OCI-LY3 (cell line): ENCODE measurements around the gene LRRC56.

ENCODE experiments used
- H2AFZ ChIP-seq: fragments of 200-600, 300-600 bp; shearing (Covaris generic); 2 replicates; pipeline ENCODE4 v1.6.0; 2014; ENCODE audit warnings: antibody characterized with exemption, low read depth, low read length
- H3K27ac ChIP-seq: fragments of 200-600, 300-600 bp; sonication (generic); 2 replicates; pipeline ENCODE4 v1.5.1; 2014; ENCODE audit warnings: mild to moderate bottlenecking, low read length, moderate library complexity, mixed read lengths
- H3K27me3 ChIP-seq: fragments of 200-600, 300-600 bp; sonication (generic); 2 replicates; pipeline ENCODE4 v1.6.1; 2014; ENCODE audit warnings: low read depth, low read length, mixed read lengths
- H3K36me3 ChIP-seq: fragments of 200-600, 300-600 bp; sonication (generic); replicated peaks from 2 replicates; pipeline ENCODE3; 2014; ENCODE audit warnings: low read depth, low read length, mixed read lengths
- H3K4me1 ChIP-seq: fragments of 300-600, 200-600 bp; sonication (generic); 2 replicates; pipeline ENCODE4 v1.6.1; 2014; ENCODE audit warnings: low read length, mixed read lengths
- H3K4me2 ChIP-seq: fragments of 200-600, 300-600 bp; sonication (generic); 2 replicates; pipeline ENCODE4 v1.6.1; 2014; ENCODE audit warnings: low read length, mixed read lengths
- H3K4me3 ChIP-seq: fragments of 300-600, 200-600 bp; sonication (generic); 2 replicates; pipeline ENCODE4 v1.5.1; 2014; ENCODE audit warnings: antibody characterized with exemption, mild to moderate bottlenecking, low read length, moderate library complexity
- H3K79me2 ChIP-seq: fragments of 300-600, 200-600 bp; shearing (Covaris generic); 2 replicates; pipeline ENCODE4 v1.6.1; 2014; ENCODE audit warnings: mild to moderate bottlenecking, low read length, mixed read lengths
- H3K9ac ChIP-seq: fragments of 300-600, 200-600 bp; shearing (Covaris generic); 2 replicates; pipeline ENCODE4 v1.6.0; 2014; ENCODE audit warnings: mild to moderate bottlenecking, low read length, moderate library complexity
- H3K9me3 ChIP-seq: fragments of 200-600, 300-600 bp; shearing (Covaris generic); 2 replicates; pipeline ENCODE4 v1.6.1; 2014; ENCODE audit warnings: low read length, mixed read lengths; ENCODE audit not compliant: insufficient read depth
- H4K20me1 ChIP-seq: fragments of 200-600, 300-600 bp; sonication (generic); 2 replicates; pipeline ENCODE4 v1.6.1; 2016; ENCODE audit warnings: low read length, mixed read lengths; ENCODE audit not compliant: insufficient read depth
- CTCF ChIP-seq: fragments of 200-600, 300-600 bp; sonication (generic); IDR thresholded peaks from 2 replicates; pipeline ENCODE4 v1.5.1; 2014; ENCODE audit warnings: antibody characterized with exemption, low read length, low read depth
- EZH2phosphoT487 ChIP-seq: fragments of 200-600 bp; shearing (Covaris generic); IDR thresholded peaks from 2 replicates; pipeline ENCODE4 v1.6.1; 2018; ENCODE audit warnings: antibody characterized with exemption, mixed run types, low read depth

LRRC56 gene

GRCh38 chr11:499201-500076 is 37.9 kb upstream of the LRRC56 start:
- Histone ChIP-seq H3K27me3 (no peaks in the 10 kb centered on the region), H3K4me2 (no peak overlapping the region), H3K4me1 (peaks cover 30% of the 10 kb centered on the region), H3K9me3 (0 out of 2 replicates have a peak, but pooled peaks cover 5% of the 10 kb centered on the region), H2AFZ (no peak overlapping the region), H3K27ac (no peak overlapping the region), H3K79me2 (peaks cover 19% of the 10 kb centered on the region), H3K36me3 (peaks cover 53% of the 10 kb centered on the region), H3K4me3 (no peak overlapping the region), H4K20me1 (no peaks in the 10 kb centered on the region), H3K9ac (no peak overlapping the region)
- TF ChIP-seq EZH2phosphoT487 (no peak), CTCF (no peak)

- Histone ChIP-seq H4K20me1 (no peaks in the 10 kb centered on the region), H3K4me3 (no peak overlapping the region), H3K27ac (peak overlapping the region; percentile 45), H3K9me3 (0 out of 2 replicates have a peak, but pooled peaks cover 5% of the 10 kb centered on the region), H3K4me2 (no peak overlapping the region), H3K36me3 (peaks cover 54% of the 10 kb centered on the region), H3K4me1 (peaks cover 42% of the 10 kb centered on the region), H2AFZ (no peak overlapping the region), H3K79me2 (peaks cover 36% of the 10 kb centered on the region), H3K9ac (no peak overlapping the region), H3K27me3 (no peaks in the 10 kb centered on the region)
- TF ChIP-seq EZH2phosphoT487 (no peak), CTCF (no peak)
Measured at GRCh38 chr11:501001-501682, 36.2 kb upstream of the LRRC56 start.

- H3K79me2 ChIP-seq = peaks cover 40% of the 10 kb centered on the region
- no peak overlapping the region for H3K4me2 ChIP-seq
- H2AFZ ChIP-seq = no peak overlapping the region
- H3K27ac ChIP-seq = no peak overlapping the region
- 0 out of 2 replicates have a peak, but pooled peaks cover 5% of the 10 kb centered on the region for H3K9me3 ChIP-seq
- H3K36me3 ChIP-seq = peaks cover 51% of the 10 kb centered on the region
- no peaks in the 10 kb centered on the region for H3K27me3 ChIP-seq
- no peak overlapping the region for H3K4me3 ChIP-seq
- H4K20me1 ChIP-seq = no peaks in the 10 kb centered on the region
- peaks cover 42% of the 10 kb centered on the region for H3K4me1 ChIP-seq
- TF ChIP-seq EZH2phosphoT487 (no peak), CTCF (no peak)
- H3K9ac ChIP-seq = no peak overlapping the region
Measured at GRCh38 chr11:501683-502287, 35.5 kb upstream of the LRRC56 start.
